Activated T-helper 1 cell treated with Interleukin-2 at 50 U/mL for 16 hours (primary cell): Measurements from ENCODE around the gene ENO2.

Source experiments
- DNase-seq: peaks from one replicate; pipeline ENCODE4 v3.0.0-alpha.2; 2020; ENCODE audit warnings: low read depth

ENO2 gene

DNA sequence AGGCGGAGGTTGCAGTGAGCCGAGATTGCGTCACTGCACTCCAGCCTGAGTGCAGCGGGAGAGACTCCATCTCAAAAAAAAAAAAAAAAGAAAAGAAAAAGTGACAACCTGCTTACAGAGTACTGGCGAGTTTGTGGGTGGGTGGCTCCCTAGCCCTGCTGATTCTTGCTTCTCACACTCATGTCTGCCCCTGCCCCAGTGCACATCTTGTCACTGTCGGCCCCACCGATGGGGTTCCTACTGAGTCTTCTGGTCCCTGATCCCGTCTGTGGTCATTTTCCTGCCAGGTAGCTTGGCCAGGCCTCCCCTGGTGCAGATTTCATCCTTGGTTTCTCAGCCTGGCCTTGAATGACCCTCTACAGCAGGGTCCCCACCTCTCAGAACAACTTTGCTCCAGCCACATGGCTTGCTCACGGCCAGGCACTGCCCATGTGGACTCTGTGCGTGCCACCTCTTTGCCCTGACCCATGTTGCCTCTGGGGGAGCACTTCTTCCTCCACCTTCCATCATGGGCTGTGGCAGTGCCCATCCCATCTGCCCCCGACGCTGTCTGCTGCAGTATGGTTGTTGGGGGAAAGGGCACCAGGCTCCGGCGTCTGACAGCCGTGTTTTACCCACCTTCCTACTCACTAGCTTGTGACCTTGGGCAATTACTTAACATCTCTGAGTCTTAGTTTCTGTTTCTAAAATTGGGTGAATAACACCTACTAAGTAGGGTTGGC is 34.7 kb downstream of the ENO2 start:
- DNase-seq: no peak

DNA sequence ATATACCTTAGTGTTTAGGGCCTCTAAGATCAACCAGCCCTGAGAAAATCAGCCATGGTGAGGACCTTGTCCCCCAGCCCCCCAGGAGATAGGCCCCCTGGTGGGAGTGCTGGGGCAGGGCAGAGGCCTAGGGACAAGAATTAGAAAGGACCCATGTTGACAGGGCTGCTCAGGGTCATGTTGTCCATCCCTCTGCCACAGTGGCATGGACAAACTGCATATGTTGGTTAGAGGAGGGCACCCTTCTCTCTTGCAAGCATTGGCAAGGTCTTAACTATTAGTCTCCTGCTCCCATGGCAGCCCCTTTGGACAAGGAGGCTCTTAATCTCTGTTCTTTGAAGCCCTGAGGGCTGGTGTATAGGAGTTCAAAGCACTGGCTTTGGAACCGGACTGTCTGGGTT is 36.0 kb downstream of the ENO2 start:
- no peak for DNase-seq

DNA sequence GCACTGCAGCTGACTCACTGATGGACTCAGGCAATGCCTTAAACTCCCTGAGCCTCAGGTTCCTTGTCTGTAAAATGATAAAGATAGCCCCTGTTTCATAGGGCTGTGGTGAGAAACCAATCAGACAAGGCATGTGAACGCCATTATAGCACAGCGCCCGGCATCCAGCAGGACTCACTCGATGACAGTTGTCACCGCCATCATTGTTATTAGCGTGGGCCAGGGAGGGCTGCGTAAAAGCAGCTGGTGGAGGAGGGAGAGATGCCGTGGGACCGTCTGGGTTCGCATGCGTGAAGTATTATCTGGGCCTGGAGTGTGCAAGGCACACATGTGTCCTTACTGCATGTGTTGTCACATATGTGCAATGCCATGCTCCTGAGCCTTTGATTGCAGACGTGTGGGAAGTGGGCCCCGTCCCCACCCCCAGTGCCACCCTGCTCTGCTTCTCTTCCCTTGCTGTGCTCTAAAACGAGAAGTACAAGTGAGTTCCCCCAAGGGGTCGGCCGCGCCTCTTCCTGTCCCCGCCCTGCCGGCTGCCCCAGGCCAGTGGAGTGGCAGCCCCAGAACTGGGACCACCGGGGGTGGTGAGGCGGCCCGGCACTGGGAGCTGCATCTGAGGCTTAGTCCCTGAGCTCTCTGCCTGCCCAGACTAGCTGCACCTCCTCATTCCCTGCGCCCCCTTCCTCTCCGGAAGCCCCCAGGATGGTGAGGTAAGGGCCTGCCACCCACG is 36.6 kb downstream of the ENO2 start, which contains the start of gene PTPN6:
Gene PTPN6 (plus strand): TSS at position 546 of the 730 bp plus-strand sequence. CDS start 157 bp downstream, at position 703.
- DNase-seq: no peak

- DNase-seq: no peak
These were observed 37.3 kb downstream of the ENO2 start for GRCh38 chr12:6951551-6952120.

- DNase-seq: no peak
These were observed 37.9 kb downstream of the ENO2 start for GRCh38 chr12:6952121-6952862.

GRCh38 chr12:6952863-6953441 is 38.6 kb downstream of the ENO2 start:
- DNase-seq: no peak

DNA sequence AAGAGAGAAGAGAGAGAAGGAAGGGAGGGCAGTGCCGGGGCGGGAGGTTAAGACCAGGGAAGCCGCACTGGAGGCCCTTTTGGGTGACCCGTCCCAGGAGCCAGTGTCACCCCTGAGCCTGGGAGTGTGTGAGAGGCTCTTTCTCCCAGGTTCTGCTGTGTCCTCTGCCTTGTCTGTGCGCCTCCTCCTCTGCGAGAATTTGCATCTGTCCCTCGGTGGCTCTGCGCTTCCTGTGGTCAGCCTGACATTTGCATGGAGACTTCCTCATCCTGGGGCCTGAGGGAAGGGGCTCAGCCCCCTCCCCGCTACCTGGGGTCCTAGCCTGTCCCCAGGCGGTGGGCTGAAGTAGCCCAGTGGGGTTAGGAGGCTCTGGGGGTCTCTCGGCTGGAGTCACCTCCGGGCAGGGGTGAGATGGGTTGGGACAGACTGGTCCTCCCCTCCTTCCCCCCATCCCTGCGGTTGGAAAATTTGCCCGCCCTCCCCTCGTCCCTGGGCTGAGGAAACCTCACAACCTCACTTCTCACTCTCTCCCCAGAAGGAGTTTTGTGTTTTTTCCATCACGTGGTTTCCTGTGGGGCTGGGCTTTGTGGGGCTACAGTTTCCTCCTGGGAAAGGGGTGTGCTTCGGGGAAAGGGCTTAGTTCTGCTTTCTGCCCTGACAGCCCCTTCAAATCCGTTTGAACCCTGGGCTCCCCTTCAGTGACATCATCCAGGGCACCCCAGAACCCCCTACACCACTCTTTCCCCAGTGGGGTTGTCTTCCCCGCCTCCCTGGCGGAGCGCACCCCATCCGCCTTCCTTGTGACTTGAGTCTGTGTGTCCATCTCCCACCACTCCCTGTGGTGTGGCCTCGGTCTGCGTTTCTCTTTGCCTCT is 39.3 kb downstream of the ENO2 start:
- DNase-seq: peak; percentile 68

- DNase-seq: no peak
These were observed 40.1 kb downstream of the ENO2 start for GRCh38 chr12:6954316-6955107.

- DNase-seq: no peak
These were observed 41.0 kb downstream of the ENO2 start for GRCh38 chr12:6955108-6956020.

- DNase-seq: no peak
These were observed 41.8 kb downstream of the ENO2 start for GRCh38 chr12:6956021-6956727.

- no peak for DNase-seq
These were observed 42.8 kb downstream of the ENO2 start for GRCh38 chr12:6957151-6957701.

- no peak for DNase-seq
These were observed 43.6 kb downstream of the ENO2 start for GRCh38 chr12:6957741-6958608.

- DNase-seq: no peak
These were observed 44.3 kb downstream of the ENO2 start for GRCh38 chr12:6958609-6959057.

DNA sequence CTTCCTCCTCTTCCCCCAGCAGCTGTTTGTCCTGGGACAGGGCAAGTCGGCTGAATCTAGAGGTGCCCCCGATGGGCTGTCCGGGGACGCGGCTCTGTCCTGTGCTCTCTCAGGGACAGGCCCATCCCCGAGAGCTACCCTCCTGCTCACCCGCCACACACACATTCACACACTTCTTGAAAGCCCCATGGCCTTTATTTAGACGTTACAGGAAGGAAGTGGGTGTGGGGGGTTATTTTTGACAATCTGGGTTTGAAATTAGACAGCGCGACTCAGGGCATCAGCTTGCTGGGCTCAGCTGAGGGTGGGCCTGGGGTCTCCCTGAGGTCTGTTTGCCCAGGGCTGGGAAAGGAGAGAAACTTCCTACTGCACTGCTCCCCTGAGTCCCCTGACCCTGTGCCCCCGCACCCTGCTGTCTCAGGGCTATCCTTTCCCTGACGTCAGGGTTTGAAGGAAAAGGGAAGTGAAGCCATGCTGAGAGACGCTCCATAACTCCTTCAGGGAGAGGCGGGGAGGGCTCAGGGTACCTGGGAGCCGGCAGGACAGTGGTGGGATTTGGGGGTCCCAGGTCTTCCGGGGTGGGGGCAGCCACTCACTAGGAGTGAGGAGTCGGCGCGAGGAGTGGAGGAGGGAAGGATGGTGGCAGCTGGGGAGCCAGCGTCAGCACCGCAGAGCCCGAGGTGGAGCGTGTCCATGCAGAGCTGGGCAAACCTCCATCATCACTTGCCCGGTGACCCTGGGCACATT is 44.9 kb downstream of the ENO2 start:
- peak; percentile 58 for DNase-seq

DNA sequence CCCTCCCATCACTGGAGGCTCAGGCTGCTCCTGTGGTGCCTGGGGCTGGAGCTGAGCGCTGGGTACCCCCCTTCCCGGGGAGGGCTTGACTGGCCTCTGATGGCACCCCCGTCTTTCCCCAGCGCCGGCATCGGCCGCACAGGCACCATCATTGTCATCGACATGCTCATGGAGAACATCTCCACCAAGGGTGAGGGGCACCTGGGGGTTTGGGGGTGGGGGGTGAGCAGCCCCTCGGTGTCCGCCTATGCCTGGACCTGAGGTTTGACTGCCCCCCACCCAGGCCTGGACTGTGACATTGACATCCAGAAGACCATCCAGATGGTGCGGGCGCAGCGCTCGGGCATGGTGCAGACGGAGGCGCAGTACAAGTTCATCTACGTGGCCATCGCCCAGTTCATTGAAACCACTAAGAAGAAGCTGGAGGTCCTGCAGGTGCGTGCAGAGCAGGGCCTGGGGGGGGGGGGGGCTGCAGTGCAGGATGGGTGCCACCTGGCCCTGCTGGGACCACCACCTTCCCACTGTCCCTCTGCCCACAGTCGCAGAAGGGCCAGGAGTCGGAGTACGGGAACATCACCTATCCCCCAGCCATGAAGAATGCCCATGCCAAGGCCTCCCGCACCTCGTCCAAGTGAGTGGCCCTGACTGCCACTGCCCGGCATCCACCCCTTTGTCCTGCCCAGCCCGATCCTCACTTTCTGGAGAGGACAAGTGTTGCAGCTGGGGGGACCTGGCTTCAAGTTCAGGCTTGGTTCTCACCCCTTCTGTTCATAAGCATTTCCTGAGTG is 45.6 kb downstream of the ENO2 start:
- no peak for DNase-seq
